Endothelial cell of umbilical vein (primary cell): Measurements from ENCODE around the gene LPP. TPM values are rescaled to one million over a fixed set of nuclear protein-coding genes. Genes with fewer than 3 reads are reported as not detected.

ENCODE experiments used
- BruUV-seq: library from RNA; stranded (reverse); fragments of 400-500 nt; replicated peaks from 2 replicates; lab custom pipeline; 2021; lab: Mats Ljungman, UMichigan
- CTCF ChIA-PET: fragments of 300-600, 350-600 bp; sonication (Branson Sonifier 250); formaldehyde crosslinking; loops from one replicate; lab custom pipeline; 2021; ENCODE audit warnings: antibody characterized with exemption, inconsistent platforms; lab: Charles Lee
- POLR2A ChIA-PET: fragments of 300-600, 350-600 bp; sonication (Branson Sonifier 250); formaldehyde crosslinking; loops from one replicate; lab custom pipeline; 2021; ENCODE audit warnings: antibody characterized with exemption, inconsistent platforms; lab: Charles Lee
- DNase-seq: peaks from one replicate; pipeline ENCODE4 v3.0.0-alpha.2; 2011; ENCODE audit warnings: low read depth, low spot score
- FAIRE-seq: peaks from 2 replicates; lab custom pipeline; 2011; peaks lifted over from hg19 to GRCh38; lab: Jason Lieb, UNC
- H2AFZ ChIP-seq: 2 replicates; pipeline ENCODE4 v1.6.0; 2012; ENCODE audit warnings: low read depth, low read length, control low read depth, inconsistent platforms
- H3K27ac ChIP-seq: 2 replicates; pipeline ENCODE4 v1.5.1; 2011; ENCODE audit warnings: low read depth, mild to moderate bottlenecking, control low read depth, low read length, moderate library complexity; ENCODE audit not compliant: insufficient read depth
- H3K27me3 ChIP-seq, 2 experiments: 2 replicates each; pipeline versions ENCODE4 v1.6.0 to v1.6.1; 2011; ENCODE audit warnings: low read length in 2 of 2, mixed read lengths in 1 of 2; ENCODE audit not compliant: control insufficient read depth in 2 of 2, insufficient read depth in 2 of 2
- H3K36me3 ChIP-seq, 2 experiments: 2 replicates in 1 of 2; 3 replicates in 1 of 2; pipeline ENCODE4 v1.5.1; 2011; ENCODE audit warnings: low read length in 2 of 2, mild to moderate bottlenecking in 1 of 2, moderate library complexity in 1 of 2; ENCODE audit not compliant: control insufficient read depth in 2 of 2, insufficient read depth in 2 of 2; ENCODE audit errors: extremely low read depth in 1 of 2
- H3K4me1 ChIP-seq: 3 replicates; pipeline ENCODE4 v1.5.1; 2011; ENCODE audit warnings: mild to moderate bottlenecking, low read length; ENCODE audit not compliant: control insufficient read depth, insufficient read depth; ENCODE audit errors: extremely low read depth
- H3K4me2 ChIP-seq: 2 replicates; pipeline ENCODE4 v1.6.1; 2011; ENCODE audit warnings: low read length, control low read depth, mixed read lengths; ENCODE audit not compliant: insufficient read depth
- H3K4me3 ChIP-seq, 3 experiments: fragments of 200-600 bp in 1 of 3; sonication (generic), shearing (Covaris generic) in 1 of 3; replicated peaks in 1 of 3; 2 replicates each; pipeline ENCODE4 v1.5.1; 2011 to 2016; ENCODE audit warnings: control low read depth in 3 of 3, low read length in 3 of 3, mild to moderate bottlenecking in 2 of 3, inconsistent platforms in 1 of 3, low read depth in 1 of 3, moderate library complexity in 1 of 3; ENCODE audit not compliant: insufficient read depth in 1 of 3
- H3K79me2 ChIP-seq: 2 replicates; pipeline ENCODE4 v1.6.0; 2012; ENCODE audit warnings: low read length, inconsistent platforms; ENCODE audit not compliant: control insufficient read depth, insufficient read depth
- H3K9ac ChIP-seq: replicated peaks from 2 replicates; pipeline ENCODE3; 2011; ENCODE audit warnings: low read length, control low read depth; ENCODE audit not compliant: insufficient read depth; ENCODE audit errors: extremely low read depth
- H3K9me1 ChIP-seq: replicated peaks from 3 replicates; pipeline ENCODE4 v1.6.0; 2011; ENCODE audit warnings: mild to moderate bottlenecking, low read length; ENCODE audit not compliant: control insufficient read depth, insufficient read depth; ENCODE audit errors: extremely low read depth
- H3K9me3 ChIP-seq: replicated peaks from 2 replicates; pipeline ENCODE4 v1.5.1; 2012; ENCODE audit warnings: low read length, inconsistent platforms; ENCODE audit not compliant: control insufficient read depth, insufficient read depth
- H4K20me1 ChIP-seq: replicated peaks from 2 replicates; pipeline ENCODE3; 2011; ENCODE audit warnings: mild to moderate bottlenecking, low read length; ENCODE audit not compliant: control insufficient read depth, insufficient read depth; ENCODE audit errors: extremely low read depth
- EZH2 ChIP-seq: IDR thresholded peaks from 2 replicates; pipeline ENCODE4 v1.6.1; 2012; ENCODE audit warnings: borderline replicate concordance, low read depth, mild to moderate bottlenecking, moderate library complexity, low read length, inconsistent platforms; ENCODE audit not compliant: severe bottlenecking
- GATA2 ChIP-seq: IDR thresholded peaks from 2 replicates; pipeline ENCODE4 v1.7.0; 2011; ENCODE audit warnings: low read depth, mild to moderate bottlenecking, moderate library complexity, mixed read lengths, low read length; ENCODE audit not compliant: insufficient read length, insufficient read depth
- JUN ChIP-seq: IDR thresholded peaks from 2 replicates; pipeline ENCODE4 v1.6.1; 2011; ENCODE audit warnings: borderline replicate concordance, low read depth; ENCODE audit not compliant: insufficient read length, insufficient read depth
- POLR2A ChIP-seq: IDR thresholded peaks from 2 replicates; pipeline ENCODE4 v1.6.1; 2012; ENCODE audit warnings: low read depth, mild to moderate bottlenecking, control low read depth, low read length
- POLR2AphosphoS5 ChIP-seq: IDR thresholded peaks from 2 replicates; pipeline ENCODE4 v1.6.1; 2012; ENCODE audit warnings: low read depth, mild to moderate bottlenecking, control low read depth, low read length, moderate library complexity; ENCODE audit not compliant: insufficient read depth
- dilution Hi-C: fragments of 300-500 bp; cut with MboI; formaldehyde crosslinking; loops from one replicate; pipeline ENCODE4 v1.15.0; 2019; ENCODE audit warnings: low sequenced_read_pairs; ENCODE audit not compliant: extremely low pct_ligation_motif_present
- intact Hi-C: fragments of 100-400 bp; cut with micrococcal nuclease; formaldehyde crosslinking; loops from one replicate; pipeline ENCODE4 v1.10.0; 2022
- polyA plus RNA-seq, 4 experiments: library from polyadenylated mRNA; depleted of rRNA in 3 of 4; stranded (reverse) in 3 of 4; unstranded in 1 of 4; fragments of >200 nt; gene quantifications; 2 replicates each; pipeline versions ENCODE4 v1.2.1 to v1.2.3, GENCODE V29; 2011 to 2012; ENCODE audit warnings: missing spikeins in 1 of 4
- total RNA-seq: library from RNA; stranded (reverse); gene quantifications from 2 replicates; pipeline ENCODE4 v1.2.3, GENCODE V29; 2021
- TF ChIP-seq, protein P1 (sequence below), 2 donors: IDR thresholded peaks; 1 replicate in 1 of 2; 2 replicates in 1 of 2; pipeline ENCODE4 v1.5.1; 2011; ENCODE audit warnings: low read length in 2 of 2, mild to moderate bottlenecking in 2 of 2, moderate library complexity in 2 of 2, control low read depth in 1 of 2, inconsistent platforms in 1 of 2, low read depth in 1 of 2; ENCODE audit not compliant: insufficient read depth in 1 of 2; ENCODE audit errors: extremely low read depth in 1 of 2

The LPP gene
- total and polyA plus RNA-seq, 2 donors (not counting 3 experiments of a cell fraction or from before 2014, with no cell fraction given) = 16.9 to 153 TPM

DNA sequence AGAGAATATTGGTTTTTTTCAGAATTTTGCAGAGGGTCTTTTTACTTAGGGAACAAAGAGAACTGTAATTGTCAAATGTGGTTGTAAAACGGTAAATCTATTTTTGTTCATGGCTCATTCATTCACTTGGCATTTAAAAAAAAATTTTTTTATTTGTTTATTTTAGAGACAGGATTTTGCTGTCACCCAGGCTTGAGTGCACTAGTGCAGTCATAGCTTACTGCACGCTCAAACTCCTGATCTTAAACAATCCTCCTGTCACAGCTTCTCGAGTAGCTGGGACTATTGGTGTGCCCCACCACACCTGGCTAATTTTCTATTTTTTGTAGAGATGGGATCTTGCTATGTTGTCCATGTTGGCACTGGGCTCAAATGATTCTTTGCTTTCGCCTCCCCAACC, 301.8 kb downstream of the LPP start:
- POLR2A ChIA-PET = no interaction called here
- Histone ChIP-seq H3K27ac (no peak overlapping the region), H3K4me2 (no peak overlapping the region), H2AFZ (no peak overlapping the region), H3K4me1 (peaks cover 30% of the 10 kb centered on the region), H3K4me3 (no peak overlapping the region), H3K9ac (no peak overlapping the region), H3K9me3 (no peaks in the 10 kb centered on the region), H3K36me3 (no peaks in the 10 kb centered on the region), H3K79me2 (peaks cover 2% of the 10 kb centered on the region), H4K20me1 (no peaks in the 10 kb centered on the region), H3K9me1 (no peaks in the 10 kb centered on the region), H3K27me3 (no peaks in the 10 kb centered on the region)
- FAIRE-seq (no peak), DNase-seq (no peak)
- intact Hi-C loops = no loop called here
- TF ChIP-seq POLR2AphosphoS5 = no peak
- no peak for TF ChIP-seq POLR2A
- TF ChIP-seq, protein P1, sequence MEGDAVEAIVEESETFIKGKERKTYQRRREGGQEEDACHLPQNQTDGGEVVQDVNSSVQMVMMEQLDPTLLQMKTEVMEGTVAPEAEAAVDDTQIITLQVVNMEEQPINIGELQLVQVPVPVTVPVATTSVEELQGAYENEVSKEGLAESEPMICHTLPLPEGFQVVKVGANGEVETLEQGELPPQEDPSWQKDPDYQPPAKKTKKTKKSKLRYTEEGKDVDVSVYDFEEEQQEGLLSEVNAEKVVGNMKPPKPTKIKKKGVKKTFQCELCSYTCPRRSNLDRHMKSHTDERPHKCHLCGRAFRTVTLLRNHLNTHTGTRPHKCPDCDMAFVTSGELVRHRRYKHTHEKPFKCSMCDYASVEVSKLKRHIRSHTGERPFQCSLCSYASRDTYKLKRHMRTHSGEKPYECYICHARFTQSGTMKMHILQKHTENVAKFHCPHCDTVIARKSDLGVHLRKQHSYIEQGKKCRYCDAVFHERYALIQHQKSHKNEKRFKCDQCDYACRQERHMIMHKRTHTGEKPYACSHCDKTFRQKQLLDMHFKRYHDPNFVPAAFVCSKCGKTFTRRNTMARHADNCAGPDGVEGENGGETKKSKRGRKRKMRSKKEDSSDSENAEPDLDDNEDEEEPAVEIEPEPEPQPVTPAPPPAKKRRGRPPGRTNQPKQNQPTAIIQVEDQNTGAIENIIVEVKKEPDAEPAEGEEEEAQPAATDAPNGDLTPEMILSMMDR (IDR thresholded peaks at IDR 0.05; ENCODE audit: extremely low read depth in 1 of 2, insufficient read depth in 1 of 2, low read depth in 1 of 2, low read length in 2 of 2) = no peak
- no peak for TF ChIP-seq JUN
- no peak for TF ChIP-seq GATA2
- no peak for TF ChIP-seq EZH2
- CTCF ChIA-PET = interaction anchor here (1.4 kb wide), 1 partner anchor 34 kb away, joined by 3 read pairs; no protein-coding TSS in a partner anchor
- dilution Hi-C loops = no loop called here
- BruUV-seq = no TSS peak
